IPS DF 19.7 (cell line): ENCODE results near the gene RALB.
"Not testable (repeated sequence)": the region's sequence is repeated elsewhere in the genome, so short reads cannot be mapped to it uniquely, and the experiment has no call there.

ENCODE experiments used
- DNase-seq: peaks from one replicate; pipeline ENCODE4 v3.0.0-alpha.2; 2013; ENCODE audit warnings: low read depth, low spot score

RALB gene

GRCh38 chr2:120243211-120243610 is 9.4 kb upstream of the RALB start:
- DNase-seq: no peak

GRCh38 chr2:120243875-120244553 is 8.6 kb upstream of the RALB start:
- DNase-seq: no peak

GRCh38 chr2:120244656-120245519 is 7.8 kb upstream of the RALB start:
- no peak for DNase-seq

- DNase-seq: no peak
Measured at GRCh38 chr2:120245520-120246332, 6.9 kb upstream of the RALB start.

- no peak for DNase-seq
Measured at GRCh38 chr2:120246546-120247300, 5.9 kb upstream of the RALB start.

DNA sequence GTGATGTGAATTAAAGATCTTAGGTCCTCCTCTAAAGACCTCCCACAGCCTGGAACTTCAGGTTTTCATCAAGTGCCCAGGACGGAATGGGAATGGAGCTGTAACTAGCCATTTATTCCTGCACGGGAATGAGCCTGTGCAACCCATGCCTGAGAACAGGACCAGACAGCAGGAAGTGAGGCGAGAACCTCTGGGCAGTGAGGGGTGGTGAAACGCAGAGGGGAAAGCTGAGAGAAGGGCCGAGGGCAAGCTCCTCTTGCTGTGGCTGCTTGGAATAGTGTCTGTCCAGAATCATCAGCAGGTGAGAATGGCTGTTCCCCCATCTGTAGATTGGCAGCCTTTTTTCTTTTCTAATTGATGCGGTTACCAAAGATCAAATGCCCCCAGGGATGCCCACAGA is 4.8 kb upstream of the RALB start:
- DNase-seq: no peak

GRCh38 chr2:120250640-120251039 is 2.0 kb upstream of the RALB start:
- no peak for DNase-seq

GRCh38 chr2:120251078-120251477 is 1.6 kb upstream of the RALB start:
- no peak for DNase-seq

DNA sequence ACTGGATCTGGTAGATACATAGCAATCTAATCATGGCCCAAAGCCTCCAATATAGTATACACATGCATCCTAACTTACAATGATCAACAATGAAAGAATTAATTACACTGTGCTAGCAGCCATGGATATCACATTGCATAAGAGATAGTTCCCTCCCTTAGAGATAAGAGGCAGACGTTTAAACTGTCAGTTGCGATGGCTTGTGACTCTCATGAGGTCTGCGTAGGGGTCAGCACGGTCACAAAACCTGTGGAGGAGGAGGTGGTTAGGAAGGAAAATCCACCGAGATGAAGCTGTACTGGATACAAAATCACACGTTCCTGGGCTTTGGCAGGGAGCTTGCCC is 800 bp upstream of the RALB start:
- no peak for DNase-seq

- no peak for DNase-seq
Measured at GRCh38 chr2:120253021-120253882, 600 bp downstream of the RALB start.

DNA sequence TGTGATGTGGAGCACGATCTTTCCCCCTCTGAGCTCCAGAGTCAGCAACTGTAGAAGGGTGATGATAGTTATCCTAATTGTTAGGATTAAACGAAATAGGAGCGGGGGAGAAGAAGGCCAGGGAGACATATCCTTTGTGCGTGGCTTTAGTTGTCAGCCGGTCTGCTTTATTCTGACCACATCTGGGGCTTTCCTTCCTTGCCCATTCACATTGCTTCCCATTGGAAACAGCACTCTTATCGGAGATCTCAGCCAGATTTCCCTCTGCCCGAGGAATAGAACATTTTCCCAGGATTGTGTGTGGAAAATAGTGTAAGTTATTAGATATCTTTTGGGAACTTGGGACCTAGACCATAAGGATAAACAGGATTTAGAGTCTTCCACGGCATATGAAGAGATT is 1.5 kb downstream of the RALB start:
- no peak for DNase-seq

- no peak for DNase-seq
Measured at GRCh38 chr2:120255071-120255470, 2.4 kb downstream of the RALB start.

GRCh38 chr2:120255986-120256650 is 3.5 kb downstream of the RALB start:
- no peak for DNase-seq

DNA sequence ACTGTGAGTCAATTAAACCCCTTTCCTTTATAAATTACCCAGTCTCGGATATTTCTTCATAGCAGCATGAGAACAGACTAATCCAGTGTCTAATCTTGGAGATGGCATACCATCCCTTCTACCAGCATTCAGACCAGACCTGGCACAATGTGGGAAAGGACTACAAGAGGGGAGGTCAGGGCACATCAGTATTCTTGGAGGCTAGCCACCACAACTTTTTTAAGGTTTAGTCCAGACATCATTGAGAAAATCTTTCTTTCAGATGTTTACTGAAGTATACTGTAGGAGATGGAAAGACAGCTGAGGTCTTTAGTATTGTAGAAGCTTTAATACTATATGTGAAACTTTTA is 4.0 kb downstream of the RALB start:
- DNase-seq: no peak

DNA sequence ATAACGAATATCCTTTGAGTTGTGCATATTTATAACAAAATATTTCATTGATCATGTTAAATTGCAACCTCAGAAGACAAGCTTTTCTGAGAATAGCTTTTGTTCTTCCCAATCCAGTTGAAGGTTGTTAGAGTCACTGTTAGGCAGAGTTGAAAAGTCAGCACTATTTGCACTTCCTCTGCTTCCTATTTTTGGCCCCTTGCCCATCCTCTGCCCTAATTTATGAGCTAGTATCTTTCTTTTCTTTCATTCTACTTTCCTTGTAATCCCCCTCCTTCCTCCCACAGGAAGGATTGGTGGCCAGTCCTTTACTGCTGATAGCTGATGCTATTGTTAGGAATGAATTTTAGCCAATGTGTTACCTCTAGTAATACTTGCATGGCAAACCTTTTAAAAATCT is 4.9 kb downstream of the RALB start:
- DNase-seq: no peak

DNA sequence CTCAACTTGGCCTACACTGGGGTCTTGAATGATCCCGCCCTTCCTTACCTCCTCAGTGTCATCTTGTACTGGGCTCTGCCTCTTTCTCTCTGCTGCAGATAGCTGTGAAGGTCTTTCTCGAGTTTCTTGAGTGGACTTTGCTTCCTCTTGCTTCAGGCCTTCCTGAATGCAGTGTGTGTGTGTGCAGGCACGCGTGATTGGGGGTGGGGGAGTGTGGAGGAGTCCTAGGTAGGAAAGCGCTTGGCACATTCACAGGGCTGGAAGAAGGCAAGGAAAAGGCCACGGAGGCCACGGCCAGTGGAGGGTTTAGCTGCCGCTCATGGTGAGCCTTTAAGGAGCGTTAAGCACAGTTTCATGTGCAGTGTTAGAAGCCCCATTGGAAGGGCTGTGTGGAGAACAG is 5.5 kb downstream of the RALB start:
- no peak for DNase-seq

DNA sequence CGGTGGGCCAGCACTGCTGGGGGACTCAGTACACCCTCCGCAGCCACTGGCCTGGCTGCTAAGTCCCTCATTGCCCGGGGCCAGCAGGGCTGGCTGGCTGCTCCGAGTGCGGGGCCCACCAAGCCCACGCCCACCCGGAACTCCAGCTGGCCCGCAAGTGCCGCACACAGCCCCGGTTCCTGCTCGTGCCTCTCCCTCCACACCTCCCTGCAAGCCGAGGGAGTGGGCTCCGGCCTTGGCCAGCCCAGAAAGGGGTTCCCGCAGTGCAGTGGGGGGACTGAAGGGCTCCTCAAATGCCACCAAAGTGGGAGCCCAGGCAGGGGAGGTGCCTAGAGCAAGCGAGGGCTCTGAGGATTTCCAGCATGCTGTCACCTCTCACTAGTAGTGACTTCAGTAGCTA is 7.3 kb downstream of the RALB start:
- not testable (repeated sequence) for DNase-seq

GRCh38 chr2:120260736-120261135 is 8.1 kb downstream of the RALB start:
- DNase-seq: no peak

DNA sequence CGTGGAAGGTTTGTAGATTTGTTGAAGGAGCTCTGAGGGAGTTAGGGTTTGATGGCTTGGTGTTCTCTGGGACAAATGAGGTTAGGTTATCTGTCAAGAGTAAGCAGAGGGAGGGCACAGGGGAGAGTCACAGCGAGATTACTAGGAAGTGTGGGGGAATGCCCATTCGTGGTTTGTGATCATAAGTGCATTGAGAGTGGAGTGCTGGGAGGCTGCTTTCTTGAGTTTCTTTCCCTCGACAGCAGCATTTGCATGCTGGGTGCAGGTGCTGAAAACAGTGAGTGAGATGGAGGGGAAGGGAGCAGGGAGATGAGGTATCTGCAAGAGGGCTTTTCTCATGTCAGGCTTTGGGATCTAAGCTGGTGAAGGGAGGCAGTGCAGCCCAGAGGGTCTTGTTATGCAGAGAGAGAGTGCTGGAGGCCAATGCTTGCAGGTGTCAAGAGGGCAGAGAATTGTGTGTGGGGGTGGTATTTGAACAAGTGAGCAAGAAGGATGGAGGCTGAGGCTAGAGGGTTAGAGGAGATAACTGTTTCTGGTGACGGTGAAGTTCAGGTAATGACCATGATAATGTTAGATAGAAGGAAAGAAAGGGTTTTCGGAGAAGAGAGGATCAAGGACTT is 8.8 kb downstream of the RALB start:
- no peak for DNase-seq

- no peak for DNase-seq
Measured at GRCh38 chr2:120262150-120262549, 9.5 kb downstream of the RALB start.
